GM12865 (cell line): ENCODE data around the gene CUX1.
A peak's percentile ranks its signal among the peaks of the same experiment; 100 is the strongest.

Experiments used
- DNase-seq: peaks from one replicate; pipeline ENCODE4 v3.0.0; 2010; ENCODE audit warnings: low read depth
- H3K4me3 ChIP-seq: 2 replicates; pipeline ENCODE4 v1.5.1; 2011; ENCODE audit warnings: mild to moderate bottlenecking, low read depth, low read length, control low read depth
- CTCF ChIP-seq: IDR thresholded peaks from 2 replicates; pipeline ENCODE4 v1.5.1; 2011; ENCODE audit warnings: low read length, control low read depth, low read depth, inconsistent platforms; ENCODE audit not compliant: insufficient read depth; ENCODE audit errors: missing control alignments

CUX1 gene

GRCh38 chr7:101978683-101979082 lies 161.3 kb downstream of the CUX1 start:
- TF ChIP-seq CTCF = no peak
- no peak overlapping the region for H3K4me3 ChIP-seq
- DNase-seq = no peak

GRCh38 chr7:101983147-101983811 lies 165.9 kb downstream of the CUX1 start:
- H3K4me3 ChIP-seq = no peak overlapping the region
- peak; percentile 40 for DNase-seq
- no peak for TF ChIP-seq CTCF

- H3K4me3 ChIP-seq = no peak overlapping the region
- no peak for TF ChIP-seq CTCF
- DNase-seq = no peak
These were observed 166.9 kb downstream of the CUX1 start for GRCh38 chr7:101984133-101984879.

GRCh38 chr7:101985057-101985902 lies 167.9 kb downstream of the CUX1 start:
- DNase-seq = peak; percentile 76

GRCh38 chr7:101985903-101986734 lies 168.7 kb downstream of the CUX1 start:
- no peak for DNase-seq

More at GRCh38 chr7:101985057-101985902, 167.9 kb downstream of the CUX1 start:
- H3K4me3 ChIP-seq = peak overlapping the region; percentile 29; the same call in 1 of the 2 replicates
- no peak for TF ChIP-seq CTCF

More at GRCh38 chr7:101985903-101986734, 168.7 kb downstream of the CUX1 start:
- TF ChIP-seq CTCF = no peak
- H3K4me3 ChIP-seq = no peak overlapping the region
